A549 (cell line): ENCODE data around the gene NEDD4L.

Experiments
- BHLHE40 ChIP-seq: IDR thresholded peaks from 2 replicates; pipeline ENCODE4 v1.6.1; 2012; ENCODE audit warnings: low read depth, low read length, inconsistent platforms
- CTCF ChIP-seq: fragments of >200 bp; sonication (Bioruptor Twin); formaldehyde crosslinking; IDR thresholded peaks from 3 replicates; pipeline ENCODE4 v1.5.1; 2016
- JUNB ChIP-seq: fragments of >200 bp; sonication (Bioruptor Twin); formaldehyde crosslinking; IDR thresholded peaks from 2 replicates; pipeline ENCODE4 v1.6.1; 2016
- NPAS2 ChIP-seq: fragments of 250-450 bp; sonication (Bioruptor Pico); IDR thresholded peaks from 2 replicates; pipeline ENCODE4 v1.8.0; 2022; ENCODE audit warnings: mild to moderate bottlenecking, moderate library complexity, borderline replicate concordance
- POLR2A ChIP-seq: IDR thresholded peaks from 2 replicates; pipeline ENCODE4 v1.6.1; 2012; ENCODE audit warnings: mild to moderate bottlenecking, low read length

- TF ChIP-seq BHLHE40 (no peak), CTCF (no peak), JUNB (no peak), NPAS2 (CRISPR knock-in tag) (no peak), POLR2A (no peak)
These were observed 341.4 kb downstream of the NEDD4L start for GRCh38 chr18:58385472-58385871.
